AG04449 (cell line): ENCODE results near the gene HOXA7.

ENCODE experiments used
- CTCF ChIA-PET: fragments of 350-600 bp; formaldehyde crosslinking; extraction: SDS; loops from one replicate; lab custom pipeline; 2021; ENCODE audit warnings: antibody characterized with exemption; lab: Yijun Ruan, JAX
- POLR2A ChIA-PET: fragments of 400-600, 350-600 bp; formaldehyde crosslinking; extraction: SDS; loops from one replicate; lab custom pipeline; 2020; ENCODE audit warnings: antibody characterized with exemption, inconsistent platforms; lab: Yijun Ruan, JAX
- DNase-seq: peaks from one replicate; pipeline ENCODE4 v3.0.0-alpha.2; 2010; ENCODE audit warnings: low read depth, low spot score
- H3K4me3 ChIP-seq: 2 replicates; pipeline ENCODE4 v1.5.1; 2011; ENCODE audit warnings: low read depth, mild to moderate bottlenecking, control low read depth, low read length
- CTCF ChIP-seq: IDR thresholded peaks from one replicate; pipeline ENCODE4 v1.5.1; 2011; ENCODE audit warnings: mild to moderate bottlenecking, moderate library complexity, low read length, control low read depth, inconsistent platforms; ENCODE audit not compliant: insufficient read depth; ENCODE audit errors: missing control alignments

The HOXA7 gene

GRCh38 chr7:27151341-27151930, 5.0 kb downstream of the HOXA7 start:
- CTCF ChIA-PET = interaction anchor here (0.7 to 4.7 kb wide), 20 partner anchors 7 to 1255 kb away, joined by 3 to 52 read pairs (median 4); partner anchors contain the start of genes HOXA4 and HOXA7
- H3K4me3 ChIP-seq = peak overlapping the region; percentile 72
- POLR2A ChIA-PET = interaction anchor here (0.9 to 1.7 kb wide), 4 partner anchors 7 to 21 kb away, joined by 3 to 6 read pairs (median 5); partner anchors contain the start of gene HOXA4
- DNase-seq = no peak
- TF ChIP-seq CTCF = peak; percentile 25

DNA sequence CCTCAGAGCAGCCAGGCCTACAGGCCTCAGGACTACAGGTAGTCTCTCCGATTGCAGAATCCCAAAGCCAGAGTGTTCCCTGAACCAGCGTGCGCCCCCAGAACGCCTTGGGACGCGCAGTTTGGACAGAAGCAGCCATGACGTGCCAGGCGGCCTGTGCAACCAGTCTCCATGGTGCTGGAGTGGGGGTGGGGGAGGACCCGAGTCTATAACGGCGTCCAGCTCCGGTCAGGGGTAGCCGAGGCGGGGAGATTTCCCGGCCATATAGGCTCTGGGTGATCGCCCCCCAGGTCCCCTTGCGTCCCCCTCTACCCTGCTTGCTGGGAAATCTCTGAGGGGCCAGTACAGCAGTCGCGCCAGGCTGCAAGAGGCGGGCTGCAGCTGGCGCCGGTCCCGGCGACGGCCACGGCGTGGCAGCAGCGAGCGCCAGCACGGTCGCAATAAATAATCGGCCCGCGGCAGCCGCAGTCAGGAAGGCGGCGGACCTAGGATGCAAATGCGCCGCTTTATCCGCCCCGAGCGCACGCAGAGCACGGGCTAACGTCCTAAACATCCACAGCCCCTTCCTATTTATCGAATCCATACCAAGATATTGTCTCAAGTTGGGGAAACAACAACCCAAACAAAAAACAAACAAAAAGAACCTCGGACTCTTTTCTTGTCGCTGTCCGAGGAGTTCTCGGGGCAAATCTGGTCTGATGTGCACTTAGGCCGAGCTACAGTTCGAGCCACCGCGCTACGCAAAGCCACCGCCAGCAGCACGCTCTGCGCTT, 5.7 kb downstream of the HOXA7 start:
- CTCF ChIA-PET = interaction anchor here (0.7 to 4.7 kb wide), 23 partner anchors 7 to 1304 kb away, joined by 3 to 52 read pairs (median 4); partner anchors contain the start of genes HOXA4 and HOXA7
- peak overlapping the region; percentile 72 for H3K4me3 ChIP-seq
- peak; percentile 91 for TF ChIP-seq CTCF
- POLR2A ChIA-PET = interaction anchor here (0.9 to 1.7 kb wide), 4 partner anchors 8 to 20 kb away, joined by 3 to 6 read pairs (median 4); partner anchors contain the start of gene HOXA4
- no peak for DNase-seq

DNA sequence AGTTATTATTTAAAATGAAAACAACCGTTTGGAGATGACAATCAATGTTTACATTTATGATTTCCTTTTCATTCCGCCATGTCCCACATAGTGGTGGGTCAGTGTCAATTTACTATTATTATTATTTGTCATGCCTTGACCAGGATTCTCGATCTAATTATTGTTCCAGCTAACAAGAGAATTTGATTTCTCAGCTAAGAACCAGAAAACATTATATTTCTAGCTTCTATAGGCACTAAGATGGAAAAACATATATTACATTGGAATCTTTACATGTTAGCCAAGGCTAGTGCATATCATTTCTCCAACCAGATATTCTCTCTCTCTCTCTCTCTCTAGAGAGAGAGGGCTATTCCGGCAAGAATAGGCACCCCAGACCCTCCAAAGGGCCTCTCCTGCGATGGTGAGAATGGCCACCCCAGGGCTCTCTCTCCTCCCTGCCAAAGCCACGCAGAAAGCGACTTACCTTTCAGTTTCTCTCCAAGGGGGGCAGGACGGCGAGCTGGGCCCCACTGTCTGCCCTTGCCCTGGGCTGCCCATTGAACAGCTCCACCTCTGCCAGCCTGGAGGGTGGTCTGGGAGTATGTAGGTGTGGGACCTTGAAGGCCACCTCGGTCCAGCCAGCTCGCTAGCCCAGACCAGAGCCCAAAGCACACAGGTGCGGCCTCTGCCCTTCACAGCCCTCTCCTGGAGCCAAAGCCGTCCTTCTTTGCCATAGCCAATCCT, 6.5 kb downstream of the HOXA7 start:
- no peak for DNase-seq
- peak overlapping the region; percentile 72 for H3K4me3 ChIP-seq
- ChIA-PET POLR2A (interaction anchor here (0.9 to 1.7 kb wide), 4 partner anchors 9 to 19 kb away, joined by 3 to 6 read pairs (median 4); partner anchors contain the start of gene HOXA4), CTCF (interaction anchor here (0.6 to 4.7 kb wide), 24 partner anchors 8 to 1304 kb away, joined by 3 to 52 read pairs (median 4); partner anchors contain the start of genes HOXA4 and HOXA7)
- TF ChIP-seq CTCF = no peak

- no peak for TF ChIP-seq CTCF
- CTCF ChIA-PET = interaction anchor here (0.6 to 4.7 kb wide), 16 partner anchors 8 to 1256 kb away, joined by 3 to 52 read pairs (median 4); partner anchors contain the start of genes HOXA4 and HOXA7
- DNase-seq = no peak
- H3K4me3 ChIP-seq = no peak overlapping the region
- POLR2A ChIA-PET = no interaction called here
These were observed 7.5 kb downstream of the HOXA7 start for GRCh38 chr7:27148756-27149641.

DNA sequence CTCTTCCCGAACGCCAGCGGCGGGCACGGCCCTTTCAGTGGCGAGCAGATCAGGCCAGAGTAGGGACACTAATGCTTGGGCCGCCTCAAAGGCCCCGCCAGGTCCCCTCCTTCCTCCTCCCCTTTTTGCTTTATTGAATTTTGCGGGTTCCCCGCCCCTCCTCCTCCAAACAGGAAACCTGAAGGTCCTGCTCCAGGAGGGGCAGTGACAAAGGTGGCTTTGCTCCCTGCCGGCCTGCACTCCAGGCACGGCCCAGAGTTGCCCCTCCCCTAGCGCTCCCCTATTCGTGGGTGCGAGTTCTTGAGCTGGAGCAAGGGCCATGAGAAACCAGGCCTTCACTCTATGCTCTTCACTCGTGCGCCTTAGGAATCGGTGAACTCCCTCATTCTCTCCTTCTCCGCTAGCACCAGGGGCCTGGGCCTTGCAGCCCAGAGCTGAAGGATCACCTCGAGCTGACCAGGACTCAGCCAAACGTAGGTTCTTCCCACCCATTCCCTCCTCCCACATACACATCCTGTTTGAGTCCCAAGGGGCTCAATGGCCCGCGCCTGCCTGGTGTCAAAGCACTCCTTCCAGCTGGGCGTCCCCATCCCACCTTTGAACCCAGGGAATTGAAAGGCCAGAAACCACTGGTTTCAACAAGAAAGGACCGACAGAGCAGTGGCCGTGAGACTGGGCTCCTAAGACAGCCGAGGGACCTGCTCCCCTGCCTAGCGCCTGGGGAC, 8.3 kb downstream of the HOXA7 start:
- CTCF ChIA-PET = interaction anchor here (1.0 to 4.7 kb wide), 8 partner anchors 10 to 1255 kb away, joined by 3 to 52 read pairs (median 10); partner anchors contain the start of genes HOXA4 and HOXA7

More for the DNA sequence above, 8.3 kb downstream of the HOXA7 start:
- peak overlapping the region; percentile 33 for H3K4me3 ChIP-seq
- TF ChIP-seq CTCF = no peak
- DNase-seq = no peak
- POLR2A ChIA-PET = no interaction called here
